Esophagus squamous epithelium (tissue), 5 donors: ENCODE data around the gene LRRC51. TPM values are rescaled to one million over a fixed set of nuclear protein-coding genes. Genes with fewer than 3 reads are reported as not detected.

Experiments used
- DNase-seq: peaks from one replicate; lab custom pipeline; 2025; lab: John Stamatoyannopoulos, UW
- H3K27ac ChIP-seq, 4 donors: fragments of 200-600 bp; sonication (generic); one replicate each; pipeline ENCODE4 v1.5.1; 2016 to 2019; ENCODE audit warnings: mild to moderate bottlenecking in 1 of 4
- H3K27me3 ChIP-seq, 4 donors: fragments of 200-600 bp; sonication (generic); 1 replicate in 3 of 4; 2 replicates in 1 of 4; pipeline versions ENCODE4 v1.5.1 to v1.6.0; 2017 to 2021; ENCODE audit warnings: antibody characterized with exemption in 1 of 4
- H3K36me3 ChIP-seq, 3 donors: fragments of 200-600 bp; sonication (generic); one replicate each; pipeline ENCODE4 v1.5.1; 2016 to 2019
- H3K4me1 ChIP-seq, 3 donors: fragments of 200-600 bp; sonication (generic); one replicate each; pipeline ENCODE4 v1.5.1; 2017 to 2019
- H3K4me3 ChIP-seq, 4 donors: fragments of 200-600 bp; sonication (generic); 1 replicate in 3 of 4; 2 replicates in 1 of 4; pipeline ENCODE4 v1.5.1; 2016 to 2019; ENCODE audit warnings: mild to moderate bottlenecking in 2 of 4, moderate library complexity in 1 of 4
- H3K9me3 ChIP-seq, 3 donors: fragments of 200-600 bp; sonication (generic); one replicate each; pipeline ENCODE4 v1.5.1; 2016 to 2019
- CTCF ChIP-seq, 6 experiments: fragments of 450-650 bp in 4 of 6; fragments of 200-600 bp in 2 of 6; sonication (generic) in 2 of 6; IDR thresholded peaks; one replicate each; pipeline ENCODE4 v1.5.1; 2016 to 2019; ENCODE audit warnings: antibody characterized with exemption in 6 of 6, mild to moderate bottlenecking in 4 of 6, moderate library complexity in 4 of 6
- POLR2A ChIP-seq, 4 donors: fragments of 450-650 bp; IDR thresholded peaks; one replicate each; pipeline ENCODE4 v1.6.1; 2017; ENCODE audit warnings: antibody characterized with exemption in 4 of 4, mild to moderate bottlenecking in 4 of 4, moderate library complexity in 3 of 4
- WGBS, 2 donors: methylation state at CpG; one replicate each; pipeline ENCODE4 v1.1.5; 2018; 5-methylcytosine and 5-hydroxymethylcytosine counted together
- intact Hi-C: fragments of 100-400 bp; cut with DNase I; formaldehyde crosslinking; loops from one replicate; pipeline ENCODE4 v1.15.0; 2022
- total RNA-seq, 4 donors: library from RNA; depleted of rRNA; stranded (reverse); fragments of >200 nt; gene quantifications; one replicate each; pipeline ENCODE4 v1.1.0, GENCODE V29; 2016
- donor health status: DM: yes; HTN: yes; CAD: no.

LRRC51 gene
- total RNA-seq, 4 donors from 2014 or later: 2.1 to 4.2 (median 3.2) TPM

GRCh38 chr11:72111300-72112142 is 30.9 kb downstream of the LRRC51 start:
- TF ChIP-seq CTCF (IDR thresholded peaks at IDR 0.05): no peak
- TF ChIP-seq POLR2A (IDR thresholded peaks at IDR 0.05): no peak
- Histone ChIP-seq H3K4me1 (peaks cover 0 to 21% (median 8%) of the 10 kb centered on the region in 3 donors), H3K27me3 (no peaks in the 10 kb centered on the region), H3K36me3 (peaks cover 0 to 37% (median 0%) of the 10 kb centered on the region in 3 donors), H3K27ac (peak overlapping the region; percentile 89 to 99 (median 98)), H3K4me3 (peak overlapping the region; percentile 47 to 79 (median 72)), H3K9me3 (no peaks in the 10 kb centered on the region)
- WGBS, 2 donors: 1 to 2% methylated on average over 9 to 10 of the region's 10 CpGs
- no peak for DNase-seq
- intact Hi-C loops: no loop called here

GRCh38 chr11:72112143-72112977 is 31.7 kb downstream of the LRRC51 start, which contains the start of gene ANAPC15:
Gene ANAPC15, minus strand, starts transcription at chr11:72112695. Its CDS starts 1,419 bp downstream, at chr11:72111276.
- intact Hi-C loops: no loop called here
- 0 to 1% methylated on average over 37 to 41 of the region's 49 CpGs for whole genome bisulfite sequencing, 2 donors
- Histone ChIP-seq H3K27ac (peak within 1 kb of the TSS; percentile 89 to 99 (median 98)), H3K27me3 (no peaks in the 10 kb centered on the region), H3K36me3 (peaks cover 0 to 32% (median 0%) of the 10 kb centered on the region in 3 donors), H3K9me3 (no peaks in the 10 kb centered on the region), H3K4me3 (peak within 1 kb of the TSS; percentile 47 to 79 (median 72)), H3K4me1 (peaks cover 0 to 21% (median 8%) of the 10 kb centered on the region in 3 donors)
- TF ChIP-seq POLR2A (IDR thresholded peaks at IDR 0.05) (peak in 3 of 4 donors; percentile 88 to 98 (median 95)), CTCF (IDR thresholded peaks at IDR 0.05) (peak in 4 of 6 experiments; percentile 9 to 28 (median 15))
- peak; percentile 98 for DNase-seq

- peaks cover 0 to 21% (median 8%) of the 10 kb centered on the region in 3 donors for H3K4me1 ChIP-seq
- 51 to 53% methylated on average over 9 of the region's 9 CpGs for WGBS, 2 donors
Measured at GRCh38 chr11:72112978-72113808, 32.5 kb downstream of the LRRC51 start.

GRCh38 chr11:72114570-72114969 is 33.9 kb downstream of the LRRC51 start:
- peaks cover 0 to 21% (median 8%) of the 10 kb centered on the region in 3 donors for H3K4me1 ChIP-seq
- H3K27ac ChIP-seq: no peak overlapping the region
- no peak for DNase-seq
- H3K36me3 ChIP-seq: peaks cover 0 to 10% (median 0%) of the 10 kb centered on the region in 3 donors
- intact Hi-C loops: no loop called here
- H3K4me3 ChIP-seq: no peak overlapping the region
- WGBS, 2 donors: 54 to 73% methylated on average over 1 of the region's 1 CpG
- peaks cover 0 to 3% (median 0%) of the 10 kb centered on the region in 4 donors for H3K27me3 ChIP-seq
- TF ChIP-seq CTCF (IDR thresholded peaks at IDR 0.05) (no peak), POLR2A (IDR thresholded peaks at IDR 0.05) (no peak)
- no peaks in the 10 kb centered on the region for H3K9me3 ChIP-seq

More at GRCh38 chr11:72112978-72113808, 32.5 kb downstream of the LRRC51 start:
- no peak for DNase-seq
- H3K27ac ChIP-seq: peak overlapping the region; percentile 89 to 99 (median 98)
- H3K27me3 ChIP-seq: no peaks in the 10 kb centered on the region
- H3K9me3 ChIP-seq: no peaks in the 10 kb centered on the region
- H3K4me3 ChIP-seq: peak overlapping the region; percentile 47 to 79 (median 72)
- H3K36me3 ChIP-seq: peaks cover 0 to 24% (median 0%) of the 10 kb centered on the region in 3 donors
- intact Hi-C loops: no loop called here
- TF ChIP-seq POLR2A (IDR thresholded peaks at IDR 0.05) (no peak), CTCF (IDR thresholded peaks at IDR 0.05) (no peak)
